AG20443 (cell line): ENCODE data around the gene FLT3LG.

ENCODE experiments used
- DNase-seq: peaks from one replicate; pipeline ENCODE4 v3.0.0; 2012; ENCODE audit warnings: low spot score, mixed read lengths

FLT3LG gene

GRCh38 chr19:49488863-49489537, 15.0 kb downstream of the FLT3LG start:
- no peak for DNase-seq

GRCh38 chr19:49489601-49490167, 15.7 kb downstream of the FLT3LG start:
- no peak for DNase-seq

- no peak for DNase-seq
Measured at GRCh38 chr19:49490287-49491029, 16.4 kb downstream of the FLT3LG start.

- DNase-seq = no peak
Measured at GRCh38 chr19:49491030-49491803, 17.2 kb downstream of the FLT3LG start.

GRCh38 chr19:49491804-49492572, 18.0 kb downstream of the FLT3LG start:
- DNase-seq = no peak

GRCh38 chr19:49492573-49493405, 18.8 kb downstream of the FLT3LG start:
- DNase-seq = no peak

- DNase-seq = no peak
Measured at GRCh38 chr19:49496574-49497008, 22.6 kb downstream of the FLT3LG start.

- DNase-seq = peak; percentile 71
Measured at GRCh38 chr19:49497047-49497788, 23.2 kb downstream of the FLT3LG start.

- DNase-seq = no peak
Measured at GRCh38 chr19:49497789-49498103, 23.7 kb downstream of the FLT3LG start.

- DNase-seq = no peak
Measured at GRCh38 chr19:49498475-49498874, 24.5 kb downstream of the FLT3LG start.

- DNase-seq = no peak
Measured at GRCh38 chr19:49499030-49499670, 25.1 kb downstream of the FLT3LG start.

- peak; percentile 71 for DNase-seq
Measured at GRCh38 chr19:49502866-49503581, 29.0 kb downstream of the FLT3LG start.

- no peak for DNase-seq
Measured at GRCh38 chr19:49503582-49503962, 29.6 kb downstream of the FLT3LG start.

GRCh38 chr19:49506575-49507105, 32.6 kb downstream of the FLT3LG start:
- DNase-seq = peak; percentile 66

- no peak for DNase-seq
Measured at GRCh38 chr19:49507803-49508494, 33.9 kb downstream of the FLT3LG start.

- peak; percentile 65 for DNase-seq
Measured at GRCh38 chr19:49512970-49513745, 39.1 kb downstream of the FLT3LG start.

GRCh38 chr19:49513746-49514118, 39.7 kb downstream of the FLT3LG start:
- DNase-seq = no peak
